GM18499 (cell line): ENCODE data around the gene HBA2.
"Not testable (repeated sequence)": the region's sequence is repeated elsewhere in the genome, so short reads cannot be mapped to it uniquely, and the experiment has no call there.

Source experiments
- ATAC-seq: cut with Tn5 transposase; IDR thresholded peaks from one replicate; pipeline ENCODE4 v1.9.1; 2021; ENCODE audit warnings: moderate number of reproducible peaks; ENCODE audit not compliant: insufficient read depth, unreplicated experiment

HBA2 gene

GRCh38 chr16:154217-155030 is 18.3 kb upstream of the HBA2 start:
- no peak for ATAC-seq

- no peak for ATAC-seq
Observed at GRCh38 chr16:155031-155398, 17.7 kb upstream of the HBA2 start.

GRCh38 chr16:159136-159849 is 13.4 kb upstream of the HBA2 start:
- no peak for ATAC-seq

- ATAC-seq, result not testable (repeated sequence)
Observed at GRCh38 chr16:160242-160641, 12.4 kb upstream of the HBA2 start.

- no peak for ATAC-seq
Observed at GRCh38 chr16:160691-161190, 11.9 kb upstream of the HBA2 start.

- no peak for ATAC-seq
Observed at GRCh38 chr16:162271-162991, 10.2 kb upstream of the HBA2 start.

GRCh38 chr16:163139-163538 is 9.5 kb upstream of the HBA2 start:
- ATAC-seq, result not testable (repeated sequence)

GRCh38 chr16:163696-164095 is 9.0 kb upstream of the HBA2 start:
- ATAC-seq, result not testable (repeated sequence)

- not testable (repeated sequence) for ATAC-seq
Observed at GRCh38 chr16:164134-164823, 8.4 kb upstream of the HBA2 start.

GRCh38 chr16:164827-165538 is 7.7 kb upstream of the HBA2 start:
- no peak for ATAC-seq

- no peak for ATAC-seq
Observed at GRCh38 chr16:165539-166374, 6.9 kb upstream of the HBA2 start, which contains the start of gene HBM. HBM (plus strand) TSS chr16:165978; CDS start chr16:165998, 20 bp downstream.

- ATAC-seq, result no peak
Observed at GRCh38 chr16:166375-167121, 6.1 kb upstream of the HBA2 start.

- no peak for ATAC-seq
Observed at GRCh38 chr16:167122-167690, 5.5 kb upstream of the HBA2 start.

- no peak for ATAC-seq
Observed at GRCh38 chr16:168424-168823, 4.3 kb upstream of the HBA2 start.

GRCh38 chr16:169014-169413 is 3.7 kb upstream of the HBA2 start:
- no peak for ATAC-seq

- not testable (repeated sequence) for ATAC-seq
Observed at GRCh38 chr16:170088-170507, 2.6 kb upstream of the HBA2 start.

- ATAC-seq, result no peak
Observed at GRCh38 chr16:170788-171187, 1.9 kb upstream of the HBA2 start.
